ENCODE results near the gene FMN1. TPM values are rescaled to one million over a fixed set of nuclear protein-coding genes. Genes with fewer than 3 reads are reported as not detected.
A peak's percentile ranks its signal among the peaks of the same experiment; 100 is the strongest.

The FMN1 gene
- total RNA-seq, 1 donor from 2014 or later, result 20.1 TPM

- Histone ChIP-seq H3K4me1 (peaks cover 8% of the 10 kb centered on the region), H3K4me3 (no peak overlapping the region), H3K36me3 (no peaks in the 10 kb centered on the region), H3K9me3 (no peaks in the 10 kb centered on the region), H3K27me3 (no peaks in the 10 kb centered on the region), H3K27ac (no peak overlapping the region)
- TF ChIP-seq POLR2A (IDR thresholded peaks at IDR 0.05) (no peak), CTCF (IDR thresholded peaks at IDR 0.05) (no peak), POLR2AphosphoS5 (IDR thresholded peaks at IDR 0.05; ENCODE audit: insufficient read depth in 1 of 2, low read depth in 1 of 2) (no peak)
- intact Hi-C loops (cut with DNase I), result no loop called here
- DNase-seq (ENCODE audit: extremely low spot score in 2 of 2), result no peak
Observed at GRCh38 chr15:32859996-32860395, 334.5 kb downstream of the FMN1 start.

GRCh38 chr15:32859251-32859650 lies 335.3 kb downstream of the FMN1 start:
- Histone ChIP-seq H3K4me1 (peaks cover 8% of the 10 kb centered on the region), H3K4me3 (no peak overlapping the region), H3K27ac (no peak overlapping the region), H3K9me3 (no peaks in the 10 kb centered on the region), H3K36me3 (no peaks in the 10 kb centered on the region), H3K27me3 (no peaks in the 10 kb centered on the region)
- TF ChIP-seq CTCF (IDR thresholded peaks at IDR 0.05) (no peak), POLR2A (IDR thresholded peaks at IDR 0.05) (no peak), POLR2AphosphoS5 (IDR thresholded peaks at IDR 0.05; ENCODE audit: insufficient read depth in 1 of 2, low read depth in 1 of 2) (no peak)
- no peak for DNase-seq (ENCODE audit: extremely low spot score in 2 of 2)
- intact Hi-C loops (cut with DNase I), result no loop called here

GRCh38 chr15:32857732-32858131 lies 336.8 kb downstream of the FMN1 start:
- intact Hi-C loops (cut with DNase I), result no loop called here
- TF ChIP-seq POLR2A (IDR thresholded peaks at IDR 0.05), result no peak
- Histone ChIP-seq H3K27me3 (no peaks in the 10 kb centered on the region), H3K9me3 (no peaks in the 10 kb centered on the region), H3K27ac (no peak overlapping the region), H3K4me1 (peaks cover 8% of the 10 kb centered on the region), H3K36me3 (no peaks in the 10 kb centered on the region), H3K4me3 (no peak overlapping the region)
- DNase-seq (ENCODE audit: extremely low spot score in 2 of 2), result no peak

- no peak for TF ChIP-seq POLR2AphosphoS5 (IDR thresholded peaks at IDR 0.05; ENCODE audit: insufficient read depth in 1 of 2, low read depth in 1 of 2)
- no peak for TF ChIP-seq CTCF (IDR thresholded peaks at IDR 0.05)
- TF ChIP-seq POLR2A (IDR thresholded peaks at IDR 0.05), result no peak
- DNase-seq (ENCODE audit: extremely low spot score in 2 of 2), result no peak
- Histone ChIP-seq H3K36me3 (no peaks in the 10 kb centered on the region), H3K9me3 (no peaks in the 10 kb centered on the region), H3K4me1 (no peaks in the 10 kb centered on the region), H3K27me3 (no peaks in the 10 kb centered on the region), H3K4me3 (no peak overlapping the region), H3K27ac (peak overlapping the region; percentile 36)
- intact Hi-C loops (cut with DNase I), result no loop called here
Observed at GRCh38 chr15:32856753-32857152, 337.8 kb downstream of the FMN1 start.

- no peak for DNase-seq (ENCODE audit: extremely low spot score in 2 of 2)
- H3K4me3 ChIP-seq, result no peak overlapping the region
- H3K27me3 ChIP-seq, result no peaks in the 10 kb centered on the region
- peak overlapping the region; percentile 36 for H3K27ac ChIP-seq
- no peaks in the 10 kb centered on the region for H3K36me3 ChIP-seq
- TF ChIP-seq POLR2A (IDR thresholded peaks at IDR 0.05) (no peak), CTCF (IDR thresholded peaks at IDR 0.05) (no peak), POLR2AphosphoS5 (IDR thresholded peaks at IDR 0.05; ENCODE audit: insufficient read depth in 1 of 2, low read depth in 1 of 2) (no peak)
- intact Hi-C loops (cut with DNase I), result no loop called here
- no peaks in the 10 kb centered on the region for H3K4me1 ChIP-seq
- H3K9me3 ChIP-seq, result no peaks in the 10 kb centered on the region
Observed at GRCh38 chr15:32855942-32856341, 338.6 kb downstream of the FMN1 start.

- no peaks in the 10 kb centered on the region for H3K9me3 ChIP-seq
- no peaks in the 10 kb centered on the region for H3K4me1 ChIP-seq
- no peaks in the 10 kb centered on the region for H3K27me3 ChIP-seq
- H3K4me3 ChIP-seq, result no peak overlapping the region
- no peak for DNase-seq (ENCODE audit: extremely low spot score in 2 of 2)
- no peak overlapping the region for H3K27ac ChIP-seq
- intact Hi-C loops (cut with DNase I), result no loop called here
- TF ChIP-seq POLR2AphosphoS5 (IDR thresholded peaks at IDR 0.05; ENCODE audit: insufficient read depth in 1 of 2, low read depth in 1 of 2) (no peak), POLR2A (IDR thresholded peaks at IDR 0.05) (no peak), CTCF (IDR thresholded peaks at IDR 0.05) (no peak)
- H3K36me3 ChIP-seq, result no peaks in the 10 kb centered on the region
Observed at GRCh38 chr15:32853592-32853991, 340.9 kb downstream of the FMN1 start.

All from vagina (tissue), 2 donors.